ENCODE measurements around the gene TMEM35B. TPM values are rescaled to one million over a fixed set of nuclear protein-coding genes. Genes with fewer than 3 reads are reported as not detected.
"Not testable (repeated sequence)": the region's sequence is repeated elsewhere in the genome, so short reads cannot be mapped to it uniquely, and the experiment has no call there.

TMEM35B gene
- total RNA-seq, 4 donors from 2014 or later: 31.5 to 61.0 (median 48.8) TPM

GRCh38 chr1:34970829-34971228 lies 14.3 kb downstream of the TMEM35B start:
- ATAC-seq (ENCODE audit: low FRiP score) (no peak), DNase-seq (ENCODE audit: low spot score) (no peak)
- TF ChIP-seq CTCF (IDR thresholded peaks at IDR 0.05): no peak

GRCh38 chr1:34970220-34970735 lies 14.9 kb downstream of the TMEM35B start:
- ATAC-seq (ENCODE audit: low FRiP score): no peak
- no peak for DNase-seq (ENCODE audit: low spot score)
- no peak for TF ChIP-seq CTCF (IDR thresholded peaks at IDR 0.05)

- not testable (repeated sequence) for DNase-seq (ENCODE audit: low spot score); ATAC-seq (ENCODE audit: low FRiP score)
Measured at GRCh38 chr1:34968297-34968696, 16.9 kb downstream of the TMEM35B start.

- not testable (repeated sequence) for DNase-seq (ENCODE audit: low spot score); ATAC-seq (ENCODE audit: low FRiP score)
Measured at GRCh38 chr1:34967672-34968071, 17.5 kb downstream of the TMEM35B start.

GRCh38 chr1:34965597-34965996 lies 19.6 kb downstream of the TMEM35B start:
- no peak for ATAC-seq (ENCODE audit: low FRiP score)
- TF ChIP-seq CTCF (IDR thresholded peaks at IDR 0.05): no peak
- no peak for DNase-seq (ENCODE audit: low spot score)

GRCh38 chr1:34950428-34950827 lies 34.7 kb downstream of the TMEM35B start:
- TF ChIP-seq CTCF (IDR thresholded peaks at IDR 0.05): no peak
- no peak for DNase-seq (ENCODE audit: low spot score)
- no peak for ATAC-seq (ENCODE audit: low FRiP score)

GRCh38 chr1:34948739-34949138 lies 36.4 kb downstream of the TMEM35B start:
- not testable (repeated sequence) for ATAC-seq (ENCODE audit: low FRiP score); DNase-seq (ENCODE audit: low spot score)

GRCh38 chr1:34947641-34948314 lies 37.4 kb downstream of the TMEM35B start:
- ATAC-seq (ENCODE audit: low FRiP score); DNase-seq (ENCODE audit: low spot score): not testable (repeated sequence)

GRCh38 chr1:34946211-34946610 lies 38.9 kb downstream of the TMEM35B start:
- ATAC-seq (ENCODE audit: low FRiP score): no peak
- TF ChIP-seq CTCF (IDR thresholded peaks at IDR 0.05): no peak
- no peak for DNase-seq (ENCODE audit: low spot score)

GRCh38 chr1:34941798-34942197 lies 43.3 kb downstream of the TMEM35B start:
- DNase-seq (ENCODE audit: low spot score); ATAC-seq (ENCODE audit: low FRiP score): not testable (repeated sequence)
